ENCODE results near the gene TMEM62.

DNA sequence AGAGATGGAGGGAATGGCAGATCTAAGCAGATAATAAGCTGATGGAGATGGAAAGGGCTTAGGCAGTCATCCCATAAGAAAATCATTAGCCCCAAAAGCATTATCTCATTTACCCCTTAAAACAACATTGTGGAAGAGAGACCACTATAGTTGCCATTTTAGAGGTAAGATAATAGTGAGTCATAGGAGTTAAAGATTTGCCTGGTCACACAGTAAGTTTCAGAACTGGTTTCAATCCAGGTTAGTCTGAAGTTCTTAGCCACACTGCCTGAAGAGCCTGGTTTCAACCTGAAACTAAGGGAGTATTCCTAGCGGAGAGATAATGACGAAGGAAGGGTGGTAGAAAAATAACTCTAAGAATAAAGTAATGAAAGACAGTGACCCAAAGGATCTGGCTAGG, 14.6 kb upstream of the TMEM62 start:
- no peak for TF ChIP-seq POLR2A (IDR thresholded peaks at IDR 0.05; ENCODE audit: low read depth, low read length)
- no peak for TF ChIP-seq TAF1 (IDR thresholded peaks at IDR 0.05; ENCODE audit: low read depth, low read length)
- TF ChIP-seq POLR2AphosphoS5 (IDR thresholded peaks at IDR 0.05; ENCODE audit: low read depth, low read length) = no peak
- TF ChIP-seq SPI1 (IDR thresholded peaks at IDR 0.05; ENCODE audit: low read depth, low read length) = no peak
- TF ChIP-seq PAX5 (IDR thresholded peaks at IDR 0.05; ENCODE audit: insufficient read depth, low read length, severe bottlenecking) = no peak
